B cell (primary cell): ENCODE results near the gene BRIP1.

Experiments
- EZH2 ChIP-seq: IDR thresholded peaks from 2 replicates; pipeline ENCODE4 v1.6.1; 2012; ENCODE audit warnings: borderline replicate concordance, low read depth, mild to moderate bottlenecking, moderate library complexity, low read length; ENCODE audit not compliant: insufficient read depth, poor library complexity, severe bottlenecking
- TF ChIP-seq, protein P1 (sequence below): fragments of 200-600 bp; IDR thresholded peaks from one replicate; pipeline ENCODE4 v1.8.0; 2022; ENCODE audit warnings: antibody characterized with exemption, mild to moderate bottlenecking

GRCh38 chr17:61739002-61739401 is 124.3 kb downstream of the BRIP1 start:
- TF ChIP-seq, protein P1, sequence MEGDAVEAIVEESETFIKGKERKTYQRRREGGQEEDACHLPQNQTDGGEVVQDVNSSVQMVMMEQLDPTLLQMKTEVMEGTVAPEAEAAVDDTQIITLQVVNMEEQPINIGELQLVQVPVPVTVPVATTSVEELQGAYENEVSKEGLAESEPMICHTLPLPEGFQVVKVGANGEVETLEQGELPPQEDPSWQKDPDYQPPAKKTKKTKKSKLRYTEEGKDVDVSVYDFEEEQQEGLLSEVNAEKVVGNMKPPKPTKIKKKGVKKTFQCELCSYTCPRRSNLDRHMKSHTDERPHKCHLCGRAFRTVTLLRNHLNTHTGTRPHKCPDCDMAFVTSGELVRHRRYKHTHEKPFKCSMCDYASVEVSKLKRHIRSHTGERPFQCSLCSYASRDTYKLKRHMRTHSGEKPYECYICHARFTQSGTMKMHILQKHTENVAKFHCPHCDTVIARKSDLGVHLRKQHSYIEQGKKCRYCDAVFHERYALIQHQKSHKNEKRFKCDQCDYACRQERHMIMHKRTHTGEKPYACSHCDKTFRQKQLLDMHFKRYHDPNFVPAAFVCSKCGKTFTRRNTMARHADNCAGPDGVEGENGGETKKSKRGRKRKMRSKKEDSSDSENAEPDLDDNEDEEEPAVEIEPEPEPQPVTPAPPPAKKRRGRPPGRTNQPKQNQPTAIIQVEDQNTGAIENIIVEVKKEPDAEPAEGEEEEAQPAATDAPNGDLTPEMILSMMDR = no peak
- no peak for TF ChIP-seq EZH2
